GM12874 (cell line): ENCODE measurements around the gene SLC25A13.

ENCODE experiments used
- CTCF ChIP-seq: IDR thresholded peaks from 2 replicates; pipeline ENCODE4 v1.5.1; 2011; ENCODE audit warnings: low read depth, mild to moderate bottlenecking, control low read depth, low read length, moderate library complexity; ENCODE audit not compliant: insufficient read depth

The SLC25A13 gene

DNA sequence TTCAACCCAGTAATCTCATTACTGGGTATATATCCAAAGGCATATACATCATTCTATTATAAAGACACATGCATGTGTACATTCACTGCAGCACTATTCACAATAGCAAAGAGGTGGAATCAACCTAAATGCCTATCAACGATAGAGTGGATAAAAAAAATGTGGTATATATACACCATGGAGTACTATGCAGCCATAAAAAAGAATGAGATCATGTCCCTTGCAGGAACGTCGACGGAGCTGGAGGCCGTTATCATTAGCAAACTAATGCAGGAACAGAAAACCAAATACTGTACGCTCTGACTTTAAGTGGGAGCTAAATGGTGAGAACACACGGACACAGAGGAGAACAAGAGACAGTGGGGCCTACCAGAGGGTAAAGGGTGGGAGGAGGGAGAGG, 105.5 kb downstream of the SLC25A13 start:
- no peak for TF ChIP-seq CTCF

GRCh38 chr7:96212474-96212873, 109.4 kb downstream of the SLC25A13 start:
- no peak for TF ChIP-seq CTCF

- TF ChIP-seq CTCF: no peak
Observed at GRCh38 chr7:96211954-96212353, 109.9 kb downstream of the SLC25A13 start.

GRCh38 chr7:96205665-96206064, 116.2 kb downstream of the SLC25A13 start:
- no peak for TF ChIP-seq CTCF

- TF ChIP-seq CTCF: no peak
Observed at GRCh38 chr7:96204601-96205000, 117.3 kb downstream of the SLC25A13 start.

- no peak for TF ChIP-seq CTCF
Observed at GRCh38 chr7:96203786-96204185, 118.1 kb downstream of the SLC25A13 start.

- TF ChIP-seq CTCF: no peak
Observed at GRCh38 chr7:96202102-96202501, 119.8 kb downstream of the SLC25A13 start.

- no peak for TF ChIP-seq CTCF
Observed at GRCh38 chr7:96200740-96201139, 121.2 kb downstream of the SLC25A13 start.
